ENCODE results near the gene MAN2B2.

GRCh38 chr4:6658209-6658595 is 83.2 kb downstream of the MAN2B2 start:
- TF ChIP-seq, protein P1, sequence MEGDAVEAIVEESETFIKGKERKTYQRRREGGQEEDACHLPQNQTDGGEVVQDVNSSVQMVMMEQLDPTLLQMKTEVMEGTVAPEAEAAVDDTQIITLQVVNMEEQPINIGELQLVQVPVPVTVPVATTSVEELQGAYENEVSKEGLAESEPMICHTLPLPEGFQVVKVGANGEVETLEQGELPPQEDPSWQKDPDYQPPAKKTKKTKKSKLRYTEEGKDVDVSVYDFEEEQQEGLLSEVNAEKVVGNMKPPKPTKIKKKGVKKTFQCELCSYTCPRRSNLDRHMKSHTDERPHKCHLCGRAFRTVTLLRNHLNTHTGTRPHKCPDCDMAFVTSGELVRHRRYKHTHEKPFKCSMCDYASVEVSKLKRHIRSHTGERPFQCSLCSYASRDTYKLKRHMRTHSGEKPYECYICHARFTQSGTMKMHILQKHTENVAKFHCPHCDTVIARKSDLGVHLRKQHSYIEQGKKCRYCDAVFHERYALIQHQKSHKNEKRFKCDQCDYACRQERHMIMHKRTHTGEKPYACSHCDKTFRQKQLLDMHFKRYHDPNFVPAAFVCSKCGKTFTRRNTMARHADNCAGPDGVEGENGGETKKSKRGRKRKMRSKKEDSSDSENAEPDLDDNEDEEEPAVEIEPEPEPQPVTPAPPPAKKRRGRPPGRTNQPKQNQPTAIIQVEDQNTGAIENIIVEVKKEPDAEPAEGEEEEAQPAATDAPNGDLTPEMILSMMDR (IDR thresholded peaks at IDR 0.05) = no peak
- no peak for TF ChIP-seq POLR2A (IDR thresholded peaks at IDR 0.05)
